ENCODE measurements around the gene TM4SF4. TPM values are rescaled to one million over a fixed set of nuclear protein-coding genes. Genes with fewer than 3 reads are reported as not detected.

Gene TM4SF4
- 0.49 TPM for total RNA-seq
- long read RNA-seq: 0 reads

GRCh38 chr3:149474250-149474817, at the start of gene TM4SF4:
TM4SF4 (plus strand) TSS chr3:149474697; CDS start chr3:149474878, 181 bp downstream.
- no peak for DNase-seq
- no peak for ATAC-seq
- no peaks in the 10 kb centered on the region for H3K36me3 ChIP-seq

GRCh38 chr3:149424918-149425317, 49.6 kb upstream of the TM4SF4 start:
- Histone ChIP-seq H3K9me3 (no peaks in the 10 kb centered on the region), H3K27ac (no peak overlapping the region), H3K36me3 (no peaks in the 10 kb centered on the region), H3K4me3 (no peak overlapping the region), H3K4me1 (no peaks in the 10 kb centered on the region), H3K27me3 (no peaks in the 10 kb centered on the region)
- intact Hi-C loops (cut with DNase I): no loop called here
- no peak for DNase-seq
- TF ChIP-seq CTCF (IDR thresholded peaks at IDR 0.05): no peak
- peak; percentile 77 for ATAC-seq

More at GRCh38 chr3:149474250-149474817, at the start of gene TM4SF4:
- Histone ChIP-seq H3K27ac (peak within 1 kb of the TSS; percentile 76), H3K9me3 (no peaks in the 10 kb centered on the region), H3K27me3 (no peaks in the 10 kb centered on the region), H3K4me1 (peaks cover 52% of the 10 kb centered on the region), H3K4me3 (no peak within 1 kb of the TSS)
- no peak for TF ChIP-seq CTCF (IDR thresholded peaks at IDR 0.05)
- intact Hi-C loops (cut with DNase I): no loop called here

- Histone ChIP-seq H3K27me3 (no peaks in the 10 kb centered on the region), H3K4me1 (no peaks in the 10 kb centered on the region), H3K27ac (no peak overlapping the region), H3K36me3 (no peaks in the 10 kb centered on the region), H3K9me3 (no peaks in the 10 kb centered on the region), H3K4me3 (no peak overlapping the region)
- ATAC-seq: no peak
- DNase-seq: no peak
- TF ChIP-seq CTCF (IDR thresholded peaks at IDR 0.05): no peak
- intact Hi-C loops (cut with DNase I): no loop called here
Observed at GRCh38 chr3:149426325-149426724, 48.2 kb upstream of the TM4SF4 start.

- H3K27me3 ChIP-seq: no peaks in the 10 kb centered on the region
- TF ChIP-seq CTCF (IDR thresholded peaks at IDR 0.05): no peak
- H3K27ac ChIP-seq: no peak overlapping the region
- H3K9me3 ChIP-seq: no peaks in the 10 kb centered on the region
- no peak overlapping the region for H3K4me3 ChIP-seq
- no peak for ATAC-seq
- intact Hi-C loops (cut with DNase I): no loop called here
- DNase-seq: no peak
- no peaks in the 10 kb centered on the region for H3K36me3 ChIP-seq
- H3K4me1 ChIP-seq: no peaks in the 10 kb centered on the region
Observed at GRCh38 chr3:149428087-149428486, 46.4 kb upstream of the TM4SF4 start.

- Histone ChIP-seq H3K27me3 (no peaks in the 10 kb centered on the region), H3K4me1 (no peaks in the 10 kb centered on the region), H3K9me3 (no peaks in the 10 kb centered on the region), H3K27ac (no peak overlapping the region), H3K36me3 (no peaks in the 10 kb centered on the region), H3K4me3 (no peak overlapping the region)
- DNase-seq (no peak), ATAC-seq (no peak)
- TF ChIP-seq CTCF (IDR thresholded peaks at IDR 0.05): no peak
- intact Hi-C loops (cut with DNase I): no loop called here
Observed at GRCh38 chr3:149430216-149430615, 44.3 kb upstream of the TM4SF4 start.

GRCh38 chr3:149432149-149432548, 42.3 kb upstream of the TM4SF4 start:
- intact Hi-C loops (cut with DNase I): no loop called here
- DNase-seq (no peak), ATAC-seq (peak; percentile 51)
- H3K9me3 ChIP-seq: no peaks in the 10 kb centered on the region
- H3K4me1 ChIP-seq: no peaks in the 10 kb centered on the region
- no peaks in the 10 kb centered on the region for H3K27me3 ChIP-seq
- no peak overlapping the region for H3K27ac ChIP-seq
- no peaks in the 10 kb centered on the region for H3K36me3 ChIP-seq
- TF ChIP-seq CTCF (IDR thresholded peaks at IDR 0.05): no peak
- H3K4me3 ChIP-seq: no peak overlapping the region
